Measurements from ENCODE around the gene ALK.

ALK gene

GRCh38 chr2:29394981-29395350 lies 526.4 kb downstream of the ALK start:
- CTCF ChIA-PET: interaction anchor here (0.9 kb wide), 1 partner anchor 340 kb away, joined by 3 read pairs; no protein-coding TSS in a partner anchor
- no peak overlapping the region for H3K4me3 ChIP-seq (ENCODE audit: low read depth, low read length)
- no peaks in the 10 kb centered on the region for H3K9me3 ChIP-seq (ENCODE audit: control insufficient read depth, insufficient read depth, low read depth, low read length)
- H3K36me3 ChIP-seq (ENCODE audit: control insufficient read depth in 2 of 2, insufficient read depth in 1 of 2, low read length in 2 of 2): no peaks in the 10 kb centered on the region
- H3K4me1 ChIP-seq (ENCODE audit: control insufficient read depth, insufficient read depth, low read length): peaks cover 10% of the 10 kb centered on the region
- POLR2A ChIA-PET: no interaction called here
- H3K27ac ChIP-seq (ENCODE audit: extremely low read depth, low read depth, low read length): no peak overlapping the region
- no peak for TF ChIP-seq PRDM6 (tag by site-specific recombination; IDR thresholded peaks at IDR 0.05)
- TF ChIP-seq ZNF555 (tag by site-specific recombination; conservative IDR thresholded peaks at IDR 0.05): no peak
- no peak for TF ChIP-seq ZNF777 (tag by site-specific recombination; IDR thresholded peaks at IDR 0.05; ENCODE audit: borderline replicate concordance)
- no peak for TF ChIP-seq ZNF626 (tag by site-specific recombination; IDR thresholded peaks at IDR 0.05)
- TF ChIP-seq ZNF837 (tag by site-specific recombination; IDR thresholded peaks at IDR 0.05): no peak
- no peak for TF ChIP-seq ZNF302 (tag by site-specific recombination; IDR thresholded peaks at IDR 0.05; ENCODE audit: low read depth)
- TF ChIP-seq ZNF350 (tag by site-specific recombination; IDR thresholded peaks at IDR 0.05): no peak
- TF ChIP-seq ZNF23 (tag by site-specific recombination; IDR thresholded peaks at IDR 0.05; ENCODE audit: borderline replicate concordance): no peak
- TF ChIP-seq ZNF660 (tag by site-specific recombination; IDR thresholded peaks at IDR 0.05): no peak
- TF ChIP-seq ZNF248 (tag by site-specific recombination; IDR thresholded peaks at IDR 0.05): no peak
- TF ChIP-seq ZNF324 (tag by site-specific recombination; IDR thresholded peaks at IDR 0.05): no peak
- no peak for TF ChIP-seq ZNF560 (tag by site-specific recombination; IDR thresholded peaks at IDR 0.05; ENCODE audit: borderline replicate concordance)
- no peak for TF ChIP-seq ZNF670 (tag by site-specific recombination; IDR thresholded peaks at IDR 0.05; ENCODE audit: low read depth)
- TF ChIP-seq ZBTB20 (tag by site-specific recombination; IDR thresholded peaks at IDR 0.05): no peak

- H3K4me3 ChIP-seq (ENCODE audit: low read depth, low read length): no peak overlapping the region
- CTCF ChIA-PET: no interaction called here
- no peaks in the 10 kb centered on the region for H3K9me3 ChIP-seq (ENCODE audit: control insufficient read depth, insufficient read depth, low read depth, low read length)
- POLR2A ChIA-PET: no interaction called here
- H3K4me1 ChIP-seq (ENCODE audit: control insufficient read depth, insufficient read depth, low read length): peaks cover 10% of the 10 kb centered on the region
- H3K27ac ChIP-seq (ENCODE audit: extremely low read depth, low read depth, low read length): no peak overlapping the region
- no peak for TF ChIP-seq CTCF (tag by site-specific recombination; IDR thresholded peaks at IDR 0.05)
- no peak for TF ChIP-seq SALL2 (tag by site-specific recombination; IDR thresholded peaks at IDR 0.05; ENCODE audit: borderline replicate concordance)
- no peak for TF ChIP-seq SCRT1 (tag by site-specific recombination; IDR thresholded peaks at IDR 0.05; ENCODE audit: borderline replicate concordance)
- no peak for TF ChIP-seq ZNF76 (tag by site-specific recombination; IDR thresholded peaks at IDR 0.05; ENCODE audit: borderline replicate concordance, low read depth)
- no peak for TF ChIP-seq ZNF664 (tag by site-specific recombination; IDR thresholded peaks at IDR 0.05)
- no peak for TF ChIP-seq ZNF571 (tag by site-specific recombination; IDR thresholded peaks at IDR 0.05)
- no peak for TF ChIP-seq ZNF239 (tag by site-specific recombination; IDR thresholded peaks at IDR 0.05)
- TF ChIP-seq ZXDB (tag by site-specific recombination; IDR thresholded peaks at IDR 0.05): no peak
- H3K36me3 ChIP-seq (ENCODE audit: control insufficient read depth in 2 of 2, insufficient read depth in 1 of 2, low read length in 2 of 2): no peaks in the 10 kb centered on the region
Observed at GRCh38 chr2:29394311-29394980, 526.9 kb downstream of the ALK start.

Data from HEK293 (cell line).